SKM-1 (cell line): ENCODE results near the gene STK36.

Experiments
- DNase-seq: peaks from one replicate; lab custom pipeline; 2025; ENCODE audit not compliant: unreplicated experiment; lab: John Stamatoyannopoulos, UW

The STK36 gene

DNA sequence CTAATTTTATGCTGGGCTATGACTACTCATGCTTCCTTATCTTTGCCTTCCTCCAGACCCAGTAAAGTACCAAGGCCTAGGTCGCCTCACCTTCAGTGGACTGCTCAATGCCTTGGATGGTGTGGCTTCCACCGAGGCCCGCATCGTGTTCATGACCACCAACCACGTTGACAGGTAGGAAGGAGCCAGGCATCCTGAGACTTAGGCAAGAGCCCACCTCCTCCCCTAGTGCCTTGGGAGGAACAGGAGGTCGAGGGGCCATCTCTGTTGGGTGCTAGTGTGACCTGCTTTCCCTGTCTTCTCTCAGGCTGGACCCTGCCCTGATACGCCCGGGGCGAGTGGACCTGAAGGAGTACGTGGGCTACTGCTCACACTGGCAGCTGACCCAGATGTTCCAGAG is 9.1 kb upstream of the STK36 start:
- no peak for DNase-seq

DNA sequence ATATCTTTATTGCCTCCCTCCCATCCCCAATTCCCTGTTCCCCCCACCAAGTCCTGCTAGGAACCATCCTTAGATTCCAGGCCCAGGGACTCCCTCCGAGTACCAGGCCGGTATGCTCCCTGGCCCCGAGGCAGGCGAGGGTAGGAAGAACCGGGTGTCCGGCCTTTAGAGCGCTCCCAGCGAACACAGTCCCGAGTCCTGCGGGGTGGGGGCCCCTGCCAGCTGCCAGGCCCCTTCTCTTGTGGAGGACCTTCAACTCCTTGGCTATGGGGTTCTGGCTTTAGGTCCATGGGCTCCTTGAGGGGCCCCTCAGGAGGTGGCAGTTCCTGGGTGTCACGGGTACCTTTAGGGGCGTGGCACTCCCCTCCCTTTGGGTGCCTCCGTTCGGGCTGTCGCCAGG is 8.0 kb upstream of the STK36 start:
- no peak for DNase-seq

DNA sequence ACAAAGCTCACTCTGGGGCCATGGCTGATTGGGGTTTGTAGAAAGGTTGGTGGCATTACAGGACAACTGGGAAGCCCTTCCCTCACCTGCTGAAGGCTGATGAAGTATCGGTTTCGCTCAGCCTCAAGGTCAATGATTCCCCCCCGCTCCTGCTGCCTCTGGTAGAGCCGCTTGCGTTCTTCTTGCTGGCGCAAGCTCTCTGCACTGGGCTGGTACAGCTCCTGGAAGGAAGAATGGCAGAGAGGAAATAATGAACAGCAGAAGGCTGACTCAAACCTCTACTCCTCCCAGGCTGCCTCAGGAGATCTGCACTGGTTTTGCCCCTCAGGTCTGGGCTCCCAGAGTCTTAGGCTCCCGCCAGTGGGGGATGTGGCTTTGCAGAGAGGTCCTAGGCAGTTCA is 7.2 kb upstream of the STK36 start:
- no peak for DNase-seq

DNA sequence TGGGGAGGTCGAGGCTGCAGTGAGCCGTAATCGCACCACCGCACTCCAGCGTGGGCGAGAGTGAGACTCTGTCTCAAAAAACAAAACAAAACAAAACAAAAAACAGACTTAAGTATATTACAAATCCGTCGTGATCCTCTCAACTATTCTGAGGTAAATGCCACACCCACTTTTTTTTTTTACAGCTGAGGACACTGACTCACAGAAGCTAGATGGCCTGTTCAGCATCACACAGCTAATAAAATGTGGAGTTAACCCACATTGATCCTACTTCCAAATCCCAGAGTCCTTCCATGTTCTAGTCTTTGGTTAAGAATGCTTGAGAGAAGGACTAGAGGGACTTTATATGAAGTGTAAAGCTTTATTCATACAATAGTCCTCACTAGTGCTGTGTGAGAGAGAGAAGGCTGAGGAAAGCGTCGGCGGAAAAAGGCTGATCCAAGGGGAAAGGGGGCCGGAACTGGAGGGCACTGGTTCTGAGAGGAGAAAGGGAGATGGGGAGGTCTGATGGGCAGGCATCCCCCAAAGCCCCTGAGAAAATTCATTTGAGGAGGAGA is 711 bp upstream of the STK36 start:
- no peak for DNase-seq

DNA sequence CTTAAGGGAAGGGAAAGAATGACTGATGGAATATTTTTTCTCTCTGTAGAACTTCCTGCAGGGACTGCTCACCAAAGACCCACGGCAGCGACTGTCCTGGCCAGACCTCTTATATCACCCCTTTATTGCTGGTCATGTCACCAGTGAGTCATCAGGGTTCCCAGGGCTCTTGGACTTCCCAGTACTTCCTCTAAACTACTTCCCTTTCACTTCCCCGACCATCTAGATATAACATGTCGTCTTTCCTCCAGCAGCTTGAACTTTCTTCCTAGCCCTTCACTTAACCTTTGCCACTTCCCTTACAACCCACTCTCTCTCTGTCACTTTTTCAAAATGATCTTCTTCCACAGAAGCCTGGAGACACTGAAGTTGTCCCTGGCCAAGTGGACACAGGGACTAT is 7.2 kb downstream of the STK36 start:
- peak; percentile 77 for DNase-seq

DNA sequence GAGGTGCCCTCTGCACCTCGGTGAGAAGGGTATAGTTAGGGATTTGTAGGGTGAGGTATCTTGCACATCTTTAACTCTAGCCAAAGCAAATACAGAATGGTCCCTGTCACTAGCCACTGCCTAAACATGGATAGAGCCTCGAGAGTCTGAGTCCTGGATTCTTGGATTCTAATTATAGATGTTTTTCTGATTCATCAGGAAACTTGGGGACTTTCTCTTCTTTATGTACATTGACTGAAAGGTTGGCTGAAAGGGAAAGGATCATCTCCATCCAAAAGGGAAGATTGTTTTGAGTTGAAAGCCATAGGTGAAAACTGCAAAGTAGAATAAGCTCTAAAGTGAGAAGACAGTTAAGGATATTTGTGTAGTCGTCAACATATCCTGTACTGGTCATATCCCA is 8.2 kb downstream of the STK36 start:
- DNase-seq = no peak

DNA sequence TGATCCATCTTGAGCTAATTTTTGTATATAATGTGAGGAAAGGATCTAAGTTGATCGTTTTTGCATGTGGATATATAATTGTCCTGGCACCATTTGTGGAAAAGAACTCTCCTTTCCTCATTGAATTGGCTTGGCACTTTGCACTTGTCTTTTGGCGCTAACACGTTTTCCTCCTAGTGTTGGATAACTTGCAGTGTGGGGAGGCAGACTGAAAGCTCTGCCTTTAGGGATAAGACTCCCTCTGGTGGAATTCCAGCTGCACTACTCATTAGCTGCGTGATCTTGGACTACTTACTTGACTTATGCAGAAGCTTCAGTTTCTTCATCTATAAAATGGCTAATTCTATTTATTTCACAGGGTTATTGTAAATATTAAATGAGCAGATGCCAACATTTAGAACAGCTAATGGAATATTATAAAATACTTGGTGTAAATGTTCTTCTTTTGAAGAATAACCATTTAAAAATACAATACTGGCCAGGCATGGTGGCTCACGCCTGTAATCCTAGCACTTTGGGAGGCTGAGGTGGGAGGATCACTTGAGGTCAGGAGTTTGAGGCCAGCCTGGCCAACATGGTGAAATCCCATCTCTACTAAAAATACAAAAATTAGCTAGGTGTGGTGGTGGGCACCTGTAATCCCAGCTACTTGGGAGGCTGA is 15.6 kb downstream of the STK36 start:
- DNase-seq = peak; percentile 70

DNA sequence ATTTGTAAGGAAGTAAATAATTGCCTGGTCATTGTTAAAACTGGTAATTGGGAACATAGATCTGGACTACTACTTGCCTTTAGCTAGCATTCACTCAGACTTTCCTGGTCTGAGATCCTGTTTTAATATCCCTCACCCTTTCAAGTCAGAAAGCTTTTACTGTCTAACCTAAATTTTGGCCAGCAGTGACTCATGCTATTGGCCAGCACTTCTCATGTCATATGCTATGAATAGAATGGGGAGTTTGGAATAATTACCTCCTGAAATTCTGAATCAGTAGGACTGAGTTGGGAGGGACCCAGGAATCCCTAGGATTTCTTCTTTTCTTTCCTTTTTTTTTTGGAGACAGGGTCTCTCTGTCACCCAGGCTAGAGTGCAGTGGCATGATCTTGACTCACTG is 19.3 kb downstream of the STK36 start:
- no peak for DNase-seq

DNA sequence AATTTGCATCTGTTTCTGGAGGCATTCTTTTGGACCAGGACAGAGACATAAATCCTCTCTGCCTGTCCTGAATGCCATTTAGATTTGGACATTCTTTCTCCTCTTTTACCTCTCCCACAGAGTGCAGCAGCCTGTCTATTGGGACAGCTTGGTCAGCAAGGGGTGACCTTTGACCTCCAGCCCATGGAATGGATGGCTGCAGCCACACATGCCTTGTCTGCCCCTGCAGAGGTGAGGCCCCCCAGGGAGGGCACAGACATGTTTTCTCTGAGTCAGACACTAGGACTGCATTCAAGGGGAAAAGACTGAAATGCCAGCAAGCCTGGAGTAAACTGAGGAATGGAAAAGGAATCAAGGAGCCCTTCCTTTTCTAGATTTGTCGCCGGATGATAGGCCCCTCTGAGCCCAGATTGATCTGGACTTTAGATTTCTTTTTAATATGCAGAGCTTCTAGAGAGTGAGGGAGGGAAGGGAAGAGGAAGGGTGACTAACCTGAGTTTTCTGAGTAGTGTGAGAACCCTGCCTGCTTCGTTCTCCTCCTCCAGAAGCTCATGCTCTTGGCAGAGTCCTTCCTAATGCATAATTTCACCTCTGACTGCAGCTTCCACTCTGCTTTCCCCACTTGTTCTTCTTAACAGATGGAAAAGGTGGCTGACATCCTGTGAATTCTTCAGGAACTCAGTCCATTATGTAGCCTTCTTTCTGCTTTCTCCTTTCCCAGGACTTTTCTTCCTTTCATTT is 22.7 kb downstream of the STK36 start:
- DNase-seq = no peak

DNA sequence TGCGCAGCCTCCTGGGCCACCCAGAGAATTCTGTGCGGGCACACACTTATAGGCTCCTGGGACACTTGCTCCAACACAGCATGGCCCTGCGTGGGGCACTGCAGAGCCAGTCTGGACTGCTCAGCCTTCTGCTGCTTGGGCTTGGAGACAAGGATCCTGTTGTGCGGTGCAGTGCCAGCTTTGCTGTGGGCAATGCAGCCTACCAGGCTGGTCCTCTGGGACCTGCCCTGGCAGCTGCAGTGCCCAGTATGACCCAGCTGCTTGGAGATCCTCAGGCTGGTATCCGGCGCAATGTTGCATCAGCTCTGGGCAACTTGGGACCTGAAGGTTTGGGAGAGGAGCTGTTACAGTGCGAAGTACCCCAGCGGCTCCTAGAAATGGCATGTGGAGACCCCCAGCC is 27.0 kb downstream of the STK36 start:
- DNase-seq = no peak

DNA sequence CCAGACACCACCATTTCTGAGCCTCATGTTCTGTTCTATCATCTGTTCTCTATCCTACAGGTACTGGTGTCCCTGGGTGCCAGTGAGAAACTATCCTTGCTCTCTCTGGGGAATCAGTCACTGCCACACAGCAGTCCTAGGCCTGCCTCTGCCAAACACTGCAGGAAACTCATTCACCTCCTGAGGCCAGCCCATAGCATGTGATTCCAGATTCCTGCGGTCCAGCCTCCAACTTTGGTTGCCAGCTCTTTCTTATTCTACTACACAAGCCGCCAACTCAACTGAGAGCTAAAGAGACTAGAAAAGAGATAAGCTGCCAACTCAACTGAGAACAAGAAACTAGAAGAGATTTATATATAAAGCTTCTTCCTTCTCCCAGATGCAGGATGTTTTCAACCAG is 29.9 kb downstream of the STK36 start:
- no peak for DNase-seq

DNA sequence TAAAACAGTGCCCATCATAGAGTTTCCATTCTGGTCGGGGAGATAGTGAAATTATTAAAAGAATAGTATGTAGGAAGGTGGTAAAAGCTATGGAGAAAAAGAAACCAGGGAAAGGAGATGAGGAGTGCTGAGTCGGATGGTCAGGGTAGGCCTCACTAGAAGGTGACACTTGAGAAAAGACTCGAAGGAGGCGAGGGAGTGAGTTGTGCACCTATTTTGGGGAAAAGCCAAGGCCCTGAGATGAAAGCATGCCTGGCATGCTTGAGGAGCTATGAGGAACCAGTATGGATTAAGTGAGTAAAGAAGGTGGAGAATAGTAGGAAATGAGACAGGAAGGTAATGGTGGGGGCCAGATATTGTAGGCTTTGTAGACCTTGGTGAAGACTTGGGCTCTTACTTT is 31.5 kb downstream of the STK36 start:
- DNase-seq = no peak

DNA sequence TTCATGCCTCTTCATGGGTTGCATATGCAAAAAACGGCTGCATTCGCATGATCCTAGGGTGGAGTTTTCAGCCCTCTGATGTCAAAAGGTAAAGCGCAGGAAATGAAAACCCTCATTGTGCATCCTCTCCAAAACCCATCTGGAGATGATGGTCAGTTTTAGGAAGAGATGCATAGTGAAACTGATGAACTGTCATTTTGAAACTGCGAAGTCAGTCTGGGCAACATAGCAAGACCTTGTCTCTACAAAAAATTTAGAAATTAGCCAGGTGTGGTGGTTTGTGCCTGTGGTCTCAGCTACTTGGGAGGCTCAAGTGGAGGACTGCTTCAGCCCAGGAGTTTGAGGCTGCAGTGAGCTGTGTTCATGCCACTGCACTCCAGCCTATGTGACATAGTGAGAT is 36.2 kb downstream of the STK36 start:
- DNase-seq = no peak

DNA sequence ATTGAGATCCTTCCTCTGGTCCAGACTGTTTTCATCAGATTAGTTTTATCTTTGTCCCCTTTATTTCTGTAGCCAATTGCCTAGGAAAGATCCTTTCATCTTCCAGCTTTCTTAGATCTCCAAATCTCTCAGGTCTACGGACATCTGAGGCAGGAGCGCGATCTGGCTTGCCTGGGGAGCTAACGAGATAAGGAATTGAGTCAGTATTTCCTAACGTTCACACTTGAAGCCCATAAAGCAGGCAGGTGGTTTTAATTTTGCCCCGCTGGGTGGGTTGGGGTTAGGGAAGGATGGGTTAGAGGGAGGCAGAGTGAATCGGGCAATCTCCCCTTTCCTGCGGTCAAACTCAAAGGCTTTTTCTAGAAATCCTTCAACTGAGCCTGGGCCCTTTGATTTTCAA is 38.0 kb downstream of the STK36 start:
- no peak for DNase-seq

DNA sequence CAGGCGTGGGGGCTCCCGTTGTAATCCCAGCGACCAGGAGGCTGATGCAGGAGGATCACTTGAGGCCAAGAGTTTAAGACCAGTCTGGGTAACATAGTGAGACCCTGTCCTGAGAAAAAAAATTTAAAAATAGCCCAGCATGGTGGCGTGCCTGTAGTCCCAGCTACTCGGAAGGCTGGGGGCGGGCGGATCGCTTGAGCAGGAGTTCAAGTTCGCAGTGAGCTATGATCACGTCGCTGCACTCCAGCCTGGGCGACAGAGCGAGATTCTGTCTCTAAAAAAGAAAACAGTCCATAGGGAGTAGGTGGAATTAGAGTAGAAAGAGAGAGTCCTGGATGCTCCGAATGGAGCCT is 38.4 kb downstream of the STK36 start:
- DNase-seq = no peak

DNA sequence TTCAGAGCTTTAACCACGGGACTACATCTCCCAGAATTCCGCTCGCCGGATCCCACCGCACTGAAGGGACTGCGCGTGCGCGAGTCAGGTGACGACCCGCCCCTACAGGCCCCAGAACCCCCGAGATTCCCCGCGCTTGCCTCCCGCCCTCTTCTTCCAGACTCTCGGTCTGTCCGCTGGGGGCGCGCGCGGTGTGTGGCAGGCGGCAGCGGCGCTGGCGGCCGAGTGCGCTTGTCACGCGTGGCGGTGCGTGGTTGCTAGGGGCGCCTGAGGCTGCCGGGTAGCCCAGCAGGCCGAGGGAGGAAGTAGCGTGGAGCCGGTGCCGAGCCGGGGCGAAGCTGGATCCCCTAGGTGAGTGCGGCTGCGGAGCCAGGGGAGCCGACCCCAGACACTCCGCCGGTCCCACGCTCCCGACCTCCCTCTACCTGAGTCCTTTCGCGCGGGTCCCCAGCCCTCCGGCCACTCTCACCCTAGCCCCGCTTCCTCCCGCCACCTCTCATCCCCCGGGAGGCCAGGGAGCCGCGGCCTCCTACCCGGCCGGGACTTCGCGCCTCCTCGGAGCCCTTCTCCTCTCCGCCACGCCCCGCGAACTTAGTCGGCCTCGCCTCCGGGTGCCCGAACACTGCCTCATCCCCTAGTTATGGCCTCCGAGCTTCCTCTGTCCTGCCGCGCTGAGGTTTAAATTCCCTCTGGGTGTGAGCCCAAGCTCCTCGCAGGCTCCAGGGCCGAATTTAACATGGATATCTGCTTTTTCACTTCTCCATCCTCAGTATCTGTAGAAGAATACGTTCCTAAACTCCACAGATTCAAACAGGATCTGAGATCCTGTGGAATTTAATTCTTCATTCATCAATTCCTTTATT is 39.0 kb downstream of the STK36 start, which contains the start of gene TTLL4:
TSS of gene TTLL4 (plus strand) at position 149 of the 863 bp plus-strand sequence. CDS start 26,842 bp downstream, outside the sequence.
- peak; percentile 95 for DNase-seq

DNA sequence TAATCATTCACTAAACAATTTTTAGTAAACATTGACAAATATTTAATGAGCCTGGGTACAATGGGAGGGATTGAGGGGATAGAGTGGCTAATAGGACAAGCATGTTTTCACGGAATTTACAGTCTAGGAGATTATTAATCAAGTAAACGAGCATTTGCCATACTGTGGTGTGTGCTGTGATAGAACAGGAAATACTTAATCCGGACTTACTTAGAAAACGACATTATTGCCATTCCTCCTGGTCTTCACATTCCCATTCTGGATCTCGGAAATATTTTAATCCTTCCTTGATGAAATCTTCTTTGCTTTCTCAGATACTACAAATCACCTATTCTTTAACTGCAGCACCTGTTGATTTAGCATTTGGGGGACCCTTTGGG is 39.7 kb downstream of the STK36 start:
- DNase-seq = no peak

DNA sequence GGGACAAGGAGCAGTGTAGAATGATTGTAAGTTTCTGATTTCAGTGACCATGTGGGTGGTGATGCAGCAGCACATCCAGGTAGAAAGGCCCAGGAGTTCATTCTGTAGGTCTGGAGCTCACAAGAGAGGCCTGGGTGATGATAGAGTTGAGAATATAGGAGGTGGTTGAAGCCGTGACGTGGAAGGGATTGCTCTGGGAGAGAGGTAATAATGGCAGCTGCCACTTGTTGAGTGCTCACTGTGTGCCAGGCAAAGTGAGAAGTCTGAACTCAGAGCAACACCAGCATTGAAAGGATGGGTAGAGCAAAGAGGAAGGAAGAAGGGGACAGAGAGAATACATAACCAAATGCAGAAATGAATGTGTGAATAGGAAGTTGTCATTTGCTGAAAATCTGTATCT is 42.0 kb downstream of the STK36 start:
- DNase-seq = no peak

DNA sequence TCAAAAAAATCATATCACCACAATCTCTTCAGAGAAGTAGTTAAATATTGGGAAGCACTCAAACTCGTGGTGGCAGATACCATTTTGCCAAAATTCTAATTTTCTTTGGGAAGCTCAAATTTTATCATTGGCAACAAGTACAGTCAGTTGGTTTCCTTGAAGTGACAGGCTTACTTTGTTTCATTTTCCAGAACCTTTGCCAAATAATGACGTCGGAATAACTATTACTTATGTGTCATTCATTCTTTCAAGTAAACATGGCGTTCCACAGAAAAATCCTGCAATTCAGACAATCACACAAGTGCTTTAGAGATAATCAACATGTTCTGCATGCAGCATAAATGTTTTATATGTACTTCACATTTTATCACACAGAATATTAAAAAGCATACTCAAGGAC is 44.2 kb downstream of the STK36 start:
- no peak for DNase-seq

DNA sequence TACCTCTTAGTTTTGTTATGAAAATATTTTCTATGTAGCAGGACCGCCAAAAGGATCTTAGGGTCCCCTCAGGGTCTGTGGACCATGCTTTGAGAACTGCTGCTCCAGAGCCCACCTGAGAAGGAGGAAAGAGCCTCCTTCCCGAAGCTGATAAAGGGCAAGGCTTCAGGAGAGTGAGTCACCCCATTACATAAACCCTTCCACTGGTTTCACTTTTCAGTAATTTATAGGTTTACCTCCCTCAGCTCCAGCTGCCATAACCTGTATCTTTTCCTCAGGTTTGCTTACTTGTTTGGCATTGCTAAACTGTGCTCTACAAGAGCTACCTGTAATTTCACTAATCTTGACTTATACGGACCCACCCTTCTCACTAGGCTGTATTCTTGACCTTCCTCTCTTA is 45.4 kb downstream of the STK36 start:
- DNase-seq = no peak

DNA sequence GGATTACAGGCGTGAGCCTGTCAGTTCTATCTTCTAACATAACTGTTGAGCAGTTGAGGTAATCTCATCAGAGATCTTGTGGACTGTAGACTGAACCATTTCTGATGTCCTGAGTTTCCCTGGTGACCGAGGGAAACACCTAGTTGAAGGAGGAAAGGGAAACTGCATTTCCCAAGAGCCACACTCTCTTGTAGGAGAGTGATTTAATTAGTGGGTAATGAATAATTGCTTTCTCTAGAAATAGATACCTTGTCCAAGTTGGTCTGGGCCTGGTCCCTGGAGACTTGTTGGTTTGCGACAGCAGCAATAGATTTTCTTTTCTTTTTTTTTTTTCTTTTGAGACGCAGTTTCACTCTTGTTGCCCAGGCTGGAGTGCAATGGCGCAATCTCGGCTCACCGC is 46.2 kb downstream of the STK36 start:
- DNase-seq = no peak

DNA sequence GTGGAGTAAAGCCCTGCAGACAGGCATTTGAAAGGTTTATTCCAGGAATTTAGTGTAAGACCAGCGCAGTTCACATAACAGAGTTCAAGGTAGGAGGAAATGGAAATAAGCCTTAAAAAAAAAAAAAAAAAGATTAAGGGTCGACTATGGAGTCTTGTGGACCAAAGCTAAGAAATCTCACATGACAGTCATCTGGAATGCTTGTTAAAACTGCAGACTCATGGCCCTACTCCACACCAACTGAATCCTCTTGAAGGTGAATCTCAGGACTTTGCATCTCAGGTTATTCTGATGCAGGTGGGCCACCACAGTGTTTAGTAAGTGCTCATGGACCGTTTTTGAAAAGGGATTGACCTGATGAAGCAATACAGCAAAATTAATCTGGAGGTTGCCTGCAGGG is 47.6 kb downstream of the STK36 start:
- no peak for DNase-seq
